ENCODE measurements around the gene OLFML2A. TPM values are rescaled to one million over a fixed set of nuclear protein-coding genes. Genes with fewer than 3 reads are reported as not detected.

OLFML2A gene
- total RNA-seq, 1 experiment from 2014 or later: 6.7 TPM

- DNase-seq (ENCODE audit: low spot score): no peak
- Mint-ChIP-seq H3K9me3 (no peaks in the 10 kb centered on the region), H3K4me1 (peaks cover 89% of the 10 kb centered on the region), H3K4me3 (peak overlapping the region; percentile 47), H3K27me3 (ENCODE audit: low read depth) (no peaks in the 10 kb centered on the region; the same call in none of the 2 replicates), H3K36me3 (no peaks in the 10 kb centered on the region), H3K27ac (no peak overlapping the region)
- TF ChIP-seq CDX4 (CRISPR knock-in tag; IDR thresholded peaks at IDR 0.05; ENCODE audit: borderline replicate concordance): no peak
- no peak for TF ChIP-seq CREB1 (CRISPR knock-in tag; IDR thresholded peaks at IDR 0.05)
- TF ChIP-seq ARID4B (CRISPR knock-in tag; IDR thresholded peaks at IDR 0.05; ENCODE audit: borderline replicate concordance): no peak
- no peak for TF ChIP-seq STAT6 (CRISPR knock-in tag; conservative IDR thresholded peaks at IDR 0.05; ENCODE audit: low read depth)
- TF ChIP-seq ZBTB43 (CRISPR knock-in tag; IDR thresholded peaks at IDR 0.05): no peak
- TF ChIP-seq NFYB (CRISPR knock-in tag; conservative IDR thresholded peaks at IDR 0.05; ENCODE audit: low read depth): no peak
- TF ChIP-seq, protein P1, sequence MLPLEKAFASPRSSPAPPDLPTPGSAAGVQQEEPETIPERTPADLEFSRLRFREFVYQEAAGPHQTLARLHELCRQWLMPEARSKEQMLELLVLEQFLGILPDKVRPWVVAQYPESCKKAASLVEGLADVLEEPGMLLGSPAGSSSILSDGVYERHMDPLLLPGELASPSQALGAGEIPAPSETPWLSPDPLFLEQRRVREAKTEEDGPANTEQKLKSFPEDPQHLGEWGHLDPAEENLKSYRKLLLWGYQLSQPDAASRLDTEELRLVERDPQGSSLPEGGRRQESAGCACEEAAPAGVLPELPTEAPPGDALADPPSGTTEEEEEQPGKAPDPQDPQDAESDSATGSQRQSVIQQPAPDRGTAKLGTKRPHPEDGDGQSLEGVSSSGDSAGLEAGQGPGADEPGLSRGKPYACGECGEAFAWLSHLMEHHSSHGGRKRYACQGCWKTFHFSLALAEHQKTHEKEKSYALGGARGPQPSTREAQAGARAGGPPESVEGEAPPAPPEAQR (CRISPR knock-in tag; IDR thresholded peaks at IDR 0.05): no peak
- no peak for TF ChIP-seq ZNF219 (CRISPR knock-in tag; IDR thresholded peaks at IDR 0.05; ENCODE audit: borderline replicate concordance)
- TF ChIP-seq ZBTB21 (CRISPR knock-in tag; IDR thresholded peaks at IDR 0.05; ENCODE audit: borderline replicate concordance): no peak
- no peak for TF ChIP-seq ELF4 (CRISPR knock-in tag; IDR thresholded peaks at IDR 0.05; ENCODE audit: low read depth)
- TF ChIP-seq HMGA2 (CRISPR knock-in tag; IDR thresholded peaks at IDR 0.05): no peak
- TF ChIP-seq ZNF671 (CRISPR knock-in tag; IDR thresholded peaks at IDR 0.05): no peak
- TF ChIP-seq TEAD4 (CRISPR knock-in tag; IDR thresholded peaks at IDR 0.05): no peak
- TF ChIP-seq ZNF423 (CRISPR knock-in tag; IDR thresholded peaks at IDR 0.05): no peak
- ATAC-seq: no peak
- ChIA-PET CTCF (interaction anchor here (0.8 to 6.2 kb wide), 20 partner anchors 9 to 315 kb away, joined by 3 to 41 read pairs (median 8); partner anchors contain the start of genes ADGRD2, OLFML2A and WDR38), POLR2A (no interaction called here)
These were observed 11.5 kb upstream of the OLFML2A start for GRCh38 chr9:124765439-124765835.

- Mint-ChIP-seq H3K27ac (no peak overlapping the region), H3K4me3 (peak overlapping the region; percentile 47), H3K27me3 (ENCODE audit: low read depth) (no peaks in the 10 kb centered on the region; the same call in none of the 2 replicates), H3K36me3 (no peaks in the 10 kb centered on the region), H3K4me1 (peaks cover 80% of the 10 kb centered on the region), H3K9me3 (no peaks in the 10 kb centered on the region)
- POLR2A ChIA-PET: interaction anchor here (0.6 kb wide), 1 partner anchor 230 kb away, joined by 3 read pairs; no protein-coding TSS in a partner anchor
- CTCF ChIA-PET: interaction anchor here (0.7 to 6.2 kb wide), 11 partner anchors 10 to 288 kb away, joined by 3 to 41 read pairs (median 4); partner anchors contain the start of gene WDR38
- ATAC-seq (no peak), DNase-seq (ENCODE audit: low spot score) (no peak)
- TF ChIP-seq HMGA2 (CRISPR knock-in tag; IDR thresholded peaks at IDR 0.05) (no peak), TEAD1 (CRISPR knock-in tag; IDR thresholded peaks at IDR 0.05) (no peak), ZNF219 (CRISPR knock-in tag; IDR thresholded peaks at IDR 0.05; ENCODE audit: borderline replicate concordance) (no peak), HMGXB4 (CRISPR knock-in tag; IDR thresholded peaks at IDR 0.05) (no peak), MLX (CRISPR knock-in tag; IDR thresholded peaks at IDR 0.05) (no peak), ATF3 (CRISPR knock-in tag; conservative IDR thresholded peaks at IDR 0.05) (no peak)
- TF ChIP-seq, protein P2, sequence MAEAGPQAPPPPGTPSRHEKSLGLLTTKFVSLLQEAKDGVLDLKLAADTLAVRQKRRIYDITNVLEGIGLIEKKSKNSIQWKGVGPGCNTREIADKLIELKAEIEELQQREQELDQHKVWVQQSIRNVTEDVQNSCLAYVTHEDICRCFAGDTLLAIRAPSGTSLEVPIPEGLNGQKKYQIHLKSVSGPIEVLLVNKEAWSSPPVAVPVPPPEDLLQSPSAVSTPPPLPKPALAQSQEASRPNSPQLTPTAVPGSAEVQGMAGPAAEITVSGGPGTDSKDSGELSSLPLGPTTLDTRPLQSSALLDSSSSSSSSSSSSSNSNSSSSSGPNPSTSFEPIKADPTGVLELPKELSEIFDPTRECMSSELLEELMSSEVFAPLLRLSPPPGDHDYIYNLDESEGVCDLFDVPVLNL (CRISPR knock-in tag; IDR thresholded peaks at IDR 0.05; ENCODE audit: borderline replicate concordance, low read depth): no peak
These were observed 10.6 kb upstream of the OLFML2A start for GRCh38 chr9:124766326-124766725.

Measured in WTC11 (cell line).